Adrenal gland (tissue), 5 donors: Measurements from ENCODE around the gene BRME1.

ENCODE experiments used
- POLR2A ChIP-seq, 2 donors: fragments of 450-650 bp; IDR thresholded peaks; one replicate each; pipeline ENCODE4 v1.6.1; 2017; ENCODE audit warnings: antibody characterized with exemption in 2 of 2, mild to moderate bottlenecking in 2 of 2, moderate library complexity in 1 of 2
- TF ChIP-seq, protein P1 (sequence below), 6 experiments: fragments of 450-650 bp in 4 of 6; fragments of 200-600 bp in 2 of 6; sonication (generic) in 1 of 6; IDR thresholded peaks; 1 replicate in 5 of 6; 2 replicates in 1 of 6; pipeline versions ENCODE4 v1.5.1 to v1.8.0; 2016 to 2021; ENCODE audit warnings: antibody characterized with exemption in 6 of 6, mild to moderate bottlenecking in 2 of 6, moderate library complexity in 1 of 6
- donor health status: DM: no; HTN: no; CAD: no.

DNA sequence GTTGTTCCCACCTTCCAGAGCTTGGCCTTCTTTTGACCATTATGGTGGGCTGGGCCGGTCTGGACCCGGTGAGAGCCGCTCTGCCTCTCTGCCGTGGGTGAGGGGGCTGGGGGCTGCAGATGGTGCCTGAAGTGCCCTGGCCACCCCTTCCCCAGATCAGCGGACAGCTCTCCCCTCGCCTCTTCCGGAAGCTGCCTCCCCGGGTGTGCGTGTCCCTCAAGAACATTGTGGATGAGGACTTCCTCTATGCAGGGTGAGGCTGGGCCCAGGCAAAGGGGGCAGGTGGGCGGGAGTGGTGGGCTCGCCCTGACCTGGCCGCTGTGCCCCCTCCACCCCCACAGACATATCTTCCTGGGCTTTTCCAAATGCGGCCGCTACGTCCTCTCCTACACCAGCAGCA lies 48.3 kb upstream of the BRME1 start:
- TF ChIP-seq, protein P1, sequence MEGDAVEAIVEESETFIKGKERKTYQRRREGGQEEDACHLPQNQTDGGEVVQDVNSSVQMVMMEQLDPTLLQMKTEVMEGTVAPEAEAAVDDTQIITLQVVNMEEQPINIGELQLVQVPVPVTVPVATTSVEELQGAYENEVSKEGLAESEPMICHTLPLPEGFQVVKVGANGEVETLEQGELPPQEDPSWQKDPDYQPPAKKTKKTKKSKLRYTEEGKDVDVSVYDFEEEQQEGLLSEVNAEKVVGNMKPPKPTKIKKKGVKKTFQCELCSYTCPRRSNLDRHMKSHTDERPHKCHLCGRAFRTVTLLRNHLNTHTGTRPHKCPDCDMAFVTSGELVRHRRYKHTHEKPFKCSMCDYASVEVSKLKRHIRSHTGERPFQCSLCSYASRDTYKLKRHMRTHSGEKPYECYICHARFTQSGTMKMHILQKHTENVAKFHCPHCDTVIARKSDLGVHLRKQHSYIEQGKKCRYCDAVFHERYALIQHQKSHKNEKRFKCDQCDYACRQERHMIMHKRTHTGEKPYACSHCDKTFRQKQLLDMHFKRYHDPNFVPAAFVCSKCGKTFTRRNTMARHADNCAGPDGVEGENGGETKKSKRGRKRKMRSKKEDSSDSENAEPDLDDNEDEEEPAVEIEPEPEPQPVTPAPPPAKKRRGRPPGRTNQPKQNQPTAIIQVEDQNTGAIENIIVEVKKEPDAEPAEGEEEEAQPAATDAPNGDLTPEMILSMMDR (IDR thresholded peaks at IDR 0.05), result no peak
- TF ChIP-seq POLR2A (IDR thresholded peaks at IDR 0.05), result no peak
